Gastrocnemius medialis (tissue), 4 donors: ENCODE data around the gene MRAP.

Experiments
- CTCF ChIP-seq, 5 experiments: fragments of 450-650 bp in 3 of 5; fragments of 200-600 bp in 2 of 5; sonication (generic) in 2 of 5; IDR thresholded peaks in 4 of 5; conservative IDR thresholded peaks in 1 of 5; 1 replicate in 4 of 5; 2 replicates in 1 of 5; pipeline ENCODE4 v1.5.1; 2016 to 2019; ENCODE audit warnings: antibody characterized with exemption in 5 of 5, mild to moderate bottlenecking in 3 of 5, moderate library complexity in 3 of 5
- POLR2A ChIP-seq, 2 donors: fragments of 450-650 bp; IDR thresholded peaks; one replicate each; pipeline ENCODE4 v1.6.1; 2017; ENCODE audit warnings: antibody characterized with exemption in 2 of 2, mild to moderate bottlenecking in 2 of 2, moderate library complexity in 2 of 2

DNA sequence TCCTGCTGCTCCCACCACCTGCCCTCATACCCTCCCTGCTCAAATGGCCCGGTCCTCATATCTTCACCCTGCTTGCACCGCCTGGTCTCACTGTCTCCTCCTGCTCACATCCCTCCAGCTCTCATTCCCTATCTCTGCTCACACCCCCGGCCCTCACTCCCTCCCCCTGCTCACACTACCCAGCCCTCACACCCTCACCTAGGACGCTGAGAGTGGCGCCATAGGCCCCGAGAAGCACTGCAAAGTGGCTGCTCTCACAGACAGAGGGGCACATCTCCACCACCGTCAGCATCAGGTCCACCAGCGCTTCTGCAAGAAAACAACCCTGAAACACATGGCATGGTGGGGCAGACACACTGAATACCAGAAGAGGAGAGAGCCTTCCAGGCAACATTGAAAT is 38.6 kb downstream of the MRAP start:
- TF ChIP-seq POLR2A (IDR thresholded peaks at IDR 0.05) = no peak
- TF ChIP-seq CTCF (IDR thresholded peaks at IDR 0.05 in 4 of 5, conservative IDR thresholded peaks at IDR 0.05 in 1 of 5) = no peak
